ENCODE results near the gene PLK4.
"Not testable (repeated sequence)": the region's sequence is repeated elsewhere in the genome, so short reads cannot be mapped to it uniquely, and the experiment has no call there.

PLK4 gene

DNA sequence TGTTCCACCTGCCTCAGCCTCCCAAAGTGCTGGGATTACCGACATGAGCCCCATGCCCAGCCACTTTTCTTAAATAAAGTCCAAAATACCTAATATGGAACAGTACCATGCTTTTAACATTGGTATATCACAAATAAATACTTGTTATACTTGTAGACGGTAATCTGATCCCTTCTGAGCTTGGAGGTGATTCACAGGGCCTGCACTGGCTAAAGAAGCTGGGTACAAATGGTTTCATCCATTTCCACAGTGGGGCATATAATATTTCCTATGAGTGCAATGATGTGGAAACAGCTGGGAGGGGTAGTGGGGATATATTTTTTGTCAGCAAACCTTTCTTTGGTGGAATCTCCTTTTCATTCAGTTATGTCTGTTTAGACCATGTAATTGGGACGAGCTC, 35.8 kb downstream of the PLK4 start:
- DNase-seq, result no peak

DNA sequence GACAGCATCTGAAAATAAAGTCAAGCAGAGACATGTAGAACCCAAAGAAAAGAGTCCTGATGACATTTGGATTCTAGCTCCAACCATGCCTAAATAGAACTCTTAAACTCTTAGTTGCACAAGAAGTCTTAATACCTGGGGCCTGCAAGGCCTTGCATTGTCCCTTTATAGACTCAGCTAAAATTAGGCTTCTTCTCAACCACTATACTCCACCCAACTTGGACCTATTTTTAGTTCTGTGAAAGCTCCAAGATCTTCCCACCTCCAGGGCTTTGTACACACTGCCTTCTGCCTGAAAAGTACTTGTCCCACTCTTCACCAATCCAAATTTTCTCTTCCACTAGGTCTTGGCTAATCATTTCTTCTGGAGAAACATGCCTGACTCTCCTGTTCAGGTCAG, 36.5 kb downstream of the PLK4 start:
- DNase-seq, result no peak

DNA sequence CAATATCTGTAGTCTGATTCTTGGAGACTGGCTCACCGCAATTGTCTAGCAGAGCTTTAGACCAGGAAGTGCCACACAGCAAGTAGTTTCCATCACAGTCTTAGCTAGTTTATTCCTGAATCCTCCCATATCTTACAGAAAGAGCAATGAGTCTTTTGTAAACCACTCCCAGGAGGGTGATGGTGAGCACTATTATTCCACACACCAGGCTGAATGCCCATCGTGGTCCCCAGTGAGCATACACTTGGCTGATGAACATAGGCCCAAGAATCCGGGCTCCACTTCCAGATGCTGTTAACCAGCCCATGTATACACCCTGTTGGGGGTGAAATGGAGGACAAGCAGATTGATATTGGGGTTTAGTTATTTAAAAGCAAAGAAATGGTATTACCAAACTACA, 39.8 kb downstream of the PLK4 start:
- DNase-seq, result no peak

DNA sequence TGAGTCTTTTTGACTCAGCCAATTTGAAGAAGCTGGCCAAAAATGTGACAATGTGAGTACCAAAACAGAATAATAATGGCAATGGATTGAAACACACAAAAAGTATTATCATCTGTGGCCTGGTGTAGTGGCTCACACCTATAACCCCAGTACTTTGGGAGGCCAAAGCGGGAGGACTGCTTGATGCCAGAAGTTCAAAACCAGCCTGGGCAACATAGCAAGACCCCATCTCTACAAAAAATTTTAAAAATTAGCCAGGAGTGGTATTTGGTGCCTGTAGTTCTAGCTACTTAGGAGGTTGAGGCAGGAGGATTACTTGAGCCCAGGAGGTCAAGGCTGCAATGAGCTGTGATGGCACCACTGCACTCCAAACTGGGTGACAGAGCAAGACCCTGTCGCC, 41.5 kb downstream of the PLK4 start:
- DNase-seq, result no peak

DNA sequence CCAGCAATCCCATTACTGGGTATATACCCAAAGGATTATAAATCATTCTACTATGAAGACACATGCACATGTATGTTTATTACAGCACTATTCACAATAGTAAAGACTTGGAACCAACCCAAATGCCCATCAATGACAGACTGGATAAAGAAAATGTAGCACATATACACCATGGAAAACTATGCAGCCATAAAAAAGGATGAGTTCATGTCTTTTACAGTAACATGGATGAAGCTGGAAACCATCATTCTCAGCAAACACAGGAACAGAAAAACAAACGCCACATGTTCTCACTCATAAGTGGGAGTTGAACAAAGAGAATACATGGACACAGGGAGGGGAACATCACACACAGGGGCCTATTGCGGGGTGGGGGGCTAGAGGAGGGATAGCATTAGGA, 45.0 kb downstream of the PLK4 start:
- DNase-seq, result not testable (repeated sequence)

DNA sequence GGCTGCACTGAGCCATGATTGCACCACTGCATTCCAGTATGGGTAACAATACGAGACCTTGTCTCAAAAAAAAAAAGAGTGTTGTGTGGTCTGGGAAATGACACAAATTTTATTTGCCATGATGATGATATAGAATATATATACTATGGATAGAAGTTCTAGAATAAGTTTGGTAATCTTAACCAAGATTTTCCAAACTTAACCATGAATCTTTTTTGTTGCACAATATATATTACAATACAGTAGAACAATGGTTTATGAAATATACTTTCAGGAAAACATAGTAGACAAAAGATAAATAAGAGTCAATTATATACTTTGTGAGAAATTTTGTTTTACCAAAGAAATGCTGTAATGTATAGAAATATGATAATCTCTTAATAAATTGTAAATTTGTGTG, 49.5 kb downstream of the PLK4 start:
- no peak for DNase-seq

DNA sequence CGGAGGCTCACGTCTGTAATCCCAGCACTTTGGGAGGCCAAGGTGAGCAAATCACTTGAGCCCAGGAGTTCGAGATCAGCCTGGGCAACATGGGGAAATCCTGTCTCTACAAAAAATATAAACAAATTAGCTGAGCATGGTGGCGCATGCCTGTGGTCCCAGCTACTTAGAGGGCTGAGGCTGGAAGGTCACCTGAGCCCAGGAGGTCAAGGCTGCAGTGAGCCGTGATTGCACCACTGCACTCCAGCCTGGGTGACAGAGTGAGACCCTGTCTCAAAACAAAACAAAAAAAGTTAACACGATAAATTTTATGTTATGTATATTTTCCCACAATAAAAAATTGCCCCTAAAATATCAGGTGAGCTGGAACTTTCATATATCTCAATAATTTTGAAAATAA, 51.1 kb downstream of the PLK4 start:
- DNase-seq, result not testable (repeated sequence)

DNA sequence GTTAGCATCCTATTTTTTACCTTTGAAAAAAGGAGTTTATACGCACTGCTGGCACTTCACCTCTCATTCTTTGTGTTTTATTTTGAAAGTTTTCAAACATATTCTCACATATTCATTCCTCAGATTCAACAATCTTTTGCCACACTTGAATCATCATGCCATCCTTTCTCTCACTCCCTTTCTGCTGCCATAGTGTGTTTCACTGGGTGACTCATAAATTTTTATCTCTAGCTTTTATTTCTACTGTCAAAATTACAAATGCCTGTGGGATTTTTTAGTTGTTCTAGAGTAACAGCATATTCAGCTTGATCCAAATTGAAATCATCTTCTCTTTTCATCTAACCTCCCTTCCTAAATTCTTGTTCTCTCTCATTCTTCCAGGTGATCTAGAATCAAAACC, 56.3 kb downstream of the PLK4 start:
- peak; percentile 2 for DNase-seq
